Spleen (tissue), 11 donors: ENCODE data around the gene CHD5. TPM values are rescaled to one million over a fixed set of nuclear protein-coding genes. Genes with fewer than 3 reads are reported as not detected.

ENCODE experiments used
- DNase-seq: peaks from one replicate; pipeline ENCODE4 v3.0.0-alpha.2; 2020
- H3K27ac ChIP-seq, 8 donors: fragments of 200-600 bp; sonication (generic) in 7 of 8; 1 replicate in 4 of 8; 2 replicates in 4 of 8; pipeline versions ENCODE4 v1.5.0 to v1.8.0; 2016 to 2021; ENCODE audit warnings: inconsistent platforms in 4 of 8, mild to moderate bottlenecking in 4 of 8, moderate library complexity in 1 of 8
- H3K27me3 ChIP-seq, 7 donors: fragments of 200-600 bp; sonication (generic) in 6 of 7; replicated peaks in 1 of 7; 1 replicate in 4 of 7; 2 replicates in 3 of 7; pipeline versions ENCODE4 v1.5.0 to v1.8.0; 2016 to 2021; ENCODE audit warnings: inconsistent platforms in 3 of 7, mild to moderate bottlenecking in 1 of 7
- H3K36me3 ChIP-seq, 6 donors: fragments of 200-600 bp; sonication (generic) in 5 of 6; 1 replicate in 4 of 6; 2 replicates in 2 of 6; pipeline versions ENCODE4 v1.5.0 to v1.8.0; 2016 to 2021; ENCODE audit warnings: inconsistent platforms in 2 of 6
- H3K4me1 ChIP-seq, 6 donors: fragments of 200-600 bp; sonication (generic) in 5 of 6; 1 replicate in 3 of 6; 2 replicates in 3 of 6; pipeline versions ENCODE4 v1.5.0 to v1.8.0; 2016 to 2021; ENCODE audit warnings: inconsistent platforms in 3 of 6
- H3K4me3 ChIP-seq, 8 donors: fragments of 200-600 bp; sonication (generic) in 7 of 8; 1 replicate in 4 of 8; 2 replicates in 4 of 8; pipeline versions ENCODE4 v1.5.0 to v1.8.0; 2016 to 2021; ENCODE audit warnings: inconsistent platforms in 4 of 8, mild to moderate bottlenecking in 4 of 8, moderate library complexity in 2 of 8
- H3K9me3 ChIP-seq, 8 donors: fragments of 200-600 bp; sonication (generic) in 7 of 8; 1 replicate in 4 of 8; 2 replicates in 4 of 8; pipeline versions ENCODE4 v1.5.0 to v1.8.0; 2016 to 2021; ENCODE audit warnings: inconsistent platforms in 4 of 8
- POLR2A ChIP-seq, 3 donors: fragments of 450-650 bp; IDR thresholded peaks; one replicate each; pipeline ENCODE4 v1.5.1; 2017; ENCODE audit warnings: antibody characterized with exemption in 3 of 3, mild to moderate bottlenecking in 1 of 3
- POLR2AphosphoS5 ChIP-seq, 3 donors: sonication (generic); formaldehyde crosslinking; IDR thresholded peaks; one replicate each; pipeline ENCODE4 v1.5.1; 2017; ENCODE audit warnings: antibody characterized with exemption in 3 of 3
- WGBS, 5 donors: extraction: QIAGEN DNeasy Blood & Tissue Kit in 3 of 5; methylation state at CpG; one replicate each; pipeline versions ENCODE4 v1.1.5 to v1.1.7; 2013 to 2018; 5-methylcytosine and 5-hydroxymethylcytosine counted together
- intact Hi-C: fragments of 100-400 bp; cut with DNase I; formaldehyde crosslinking; loops from one replicate; pipeline ENCODE4 v1.15.0; 2023; ENCODE audit warnings: low total_unique reads
- polyA plus RNA-seq, 3 donors: library from polyadenylated mRNA; stranded (reverse); fragments of 200-250 nt; gene quantifications; one replicate each; pipeline ENCODE4 v1.2.1, GENCODE V29; 2013
- total RNA-seq, 7 donors: library from RNA; depleted of rRNA in 3 of 7; stranded (reverse); fragments of >200 nt in 3 of 7; fragmentation: NEBNext Ultra II Directional in 4 of 7; extraction: Animal tissue kit (Norgen Biotek cat#: 25700) in 4 of 7; gene quantifications; one replicate each; pipeline versions ENCODE4 v1.1.0 to v1.2.1, GENCODE V29; 2016 to 2021
- TF ChIP-seq, protein P1 (sequence below), 11 experiments: fragments of 200-600 bp in 7 of 11; fragments of 450-650 bp in 4 of 11; sonication (generic) in 4 of 11; IDR thresholded peaks in 8 of 11; conservative IDR thresholded peaks in 3 of 11; 1 replicate in 7 of 11; 2 replicates in 4 of 11; pipeline versions ENCODE4 v1.4.0 to v1.8.0; 2016 to 2021; ENCODE audit warnings: antibody characterized with exemption in 11 of 11, inconsistent platforms in 4 of 11, mild to moderate bottlenecking in 1 of 11
- donor health status: healthy with polysubstance abuse.
- donor health status: DM: no; HTN: no; CAD: no; lungs with moderate emphysema.
- donor health status: DM: no; HTN: no; CAD: no.
- donor health status: Bipolar disorder and iron deficiency.
- donor health status: healthy.
- donor health status: DM: no; HTN: no; CAD: no.
- donor health status: DM: yes; HTN: yes; CAD: no.

Gene CHD5
- total and polyA plus RNA-seq, 10 donors, result 0.04 to 0.44 (median 0.13) TPM

DNA sequence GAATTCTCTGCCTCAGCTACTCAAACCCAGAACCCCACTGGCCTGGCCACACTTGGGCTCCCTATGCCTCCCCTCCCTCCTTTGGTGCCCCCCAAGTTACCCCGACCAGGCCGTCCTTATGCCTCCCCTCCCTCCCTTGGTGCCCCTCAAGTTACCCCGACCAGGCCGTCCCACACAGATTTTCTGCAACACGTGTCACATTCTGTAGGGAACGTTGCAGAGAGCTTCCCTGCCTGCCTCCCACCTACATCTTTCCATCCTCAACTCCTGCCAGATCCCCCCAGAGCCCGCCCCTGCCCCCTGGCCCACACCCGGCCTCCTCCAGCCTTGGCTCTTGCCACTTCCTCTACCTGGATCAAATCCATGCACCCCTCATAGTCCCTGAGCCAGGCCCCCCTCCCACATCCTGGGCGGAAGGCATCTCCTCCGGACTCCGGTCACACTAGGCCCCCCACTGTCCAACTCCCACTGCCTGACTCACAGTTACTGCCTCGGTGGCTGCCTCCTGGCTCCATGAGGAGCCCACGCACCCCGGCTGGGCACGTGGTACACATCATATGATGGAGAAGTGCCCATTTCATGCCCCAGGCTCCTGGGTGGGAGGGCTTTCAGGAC lies 93.3 kb downstream of the CHD5 start:
- Histone ChIP-seq H3K4me3 (no peak overlapping the region), H3K27me3 (no peaks in the 10 kb centered on the region), H3K36me3 (peaks cover 0 to 100% (median 48%) of the 10 kb centered on the region in 6 donors), H3K4me1 (peaks cover 0 to 11% (median 2%) of the 10 kb centered on the region in 6 donors), H3K27ac (no peak overlapping the region), H3K9me3 (no peaks in the 10 kb centered on the region)
- DNase-seq, result no peak
- 71 to 88% (median 83%) methylated on average over 15 of the region's 15 CpGs for WGBS, 5 donors
- intact Hi-C loops, result no loop called here
- no peak for TF ChIP-seq POLR2A (IDR thresholded peaks at IDR 0.05)
- TF ChIP-seq, protein P1, sequence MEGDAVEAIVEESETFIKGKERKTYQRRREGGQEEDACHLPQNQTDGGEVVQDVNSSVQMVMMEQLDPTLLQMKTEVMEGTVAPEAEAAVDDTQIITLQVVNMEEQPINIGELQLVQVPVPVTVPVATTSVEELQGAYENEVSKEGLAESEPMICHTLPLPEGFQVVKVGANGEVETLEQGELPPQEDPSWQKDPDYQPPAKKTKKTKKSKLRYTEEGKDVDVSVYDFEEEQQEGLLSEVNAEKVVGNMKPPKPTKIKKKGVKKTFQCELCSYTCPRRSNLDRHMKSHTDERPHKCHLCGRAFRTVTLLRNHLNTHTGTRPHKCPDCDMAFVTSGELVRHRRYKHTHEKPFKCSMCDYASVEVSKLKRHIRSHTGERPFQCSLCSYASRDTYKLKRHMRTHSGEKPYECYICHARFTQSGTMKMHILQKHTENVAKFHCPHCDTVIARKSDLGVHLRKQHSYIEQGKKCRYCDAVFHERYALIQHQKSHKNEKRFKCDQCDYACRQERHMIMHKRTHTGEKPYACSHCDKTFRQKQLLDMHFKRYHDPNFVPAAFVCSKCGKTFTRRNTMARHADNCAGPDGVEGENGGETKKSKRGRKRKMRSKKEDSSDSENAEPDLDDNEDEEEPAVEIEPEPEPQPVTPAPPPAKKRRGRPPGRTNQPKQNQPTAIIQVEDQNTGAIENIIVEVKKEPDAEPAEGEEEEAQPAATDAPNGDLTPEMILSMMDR (IDR thresholded peaks at IDR 0.05 in 8 of 11, conservative IDR thresholded peaks at IDR 0.05 in 3 of 11), result no peak
- no peak for TF ChIP-seq POLR2AphosphoS5 (IDR thresholded peaks at IDR 0.05)

DNA sequence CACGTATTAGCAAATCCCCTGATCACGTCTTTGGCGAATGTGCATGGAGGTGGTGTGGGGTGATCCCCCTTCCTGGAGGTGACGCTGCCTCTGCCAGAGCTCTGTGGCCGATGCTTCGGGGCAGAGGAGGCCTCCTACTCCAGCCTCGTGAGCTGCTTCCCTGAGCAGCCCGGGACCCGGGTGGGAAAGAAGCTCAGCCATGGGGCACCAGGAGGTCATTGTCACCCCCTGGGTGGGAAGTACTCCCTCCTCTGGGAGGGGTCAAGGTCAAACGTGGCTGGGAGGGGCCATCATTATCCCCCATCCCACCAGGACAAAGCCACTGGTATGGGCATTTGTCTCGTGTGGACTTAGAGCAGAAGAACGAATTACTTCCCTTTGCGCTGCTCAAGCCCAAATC lies 93.8 kb downstream of the CHD5 start:
- WGBS, 5 donors, result 80 to 87% (median 82%) methylated on average over 12 to 13 of the region's 13 CpGs
- no peak overlapping the region for H3K4me3 ChIP-seq
- H3K4me1 ChIP-seq, result peaks cover 0 to 11% (median 2%) of the 10 kb centered on the region in 6 donors
- H3K9me3 ChIP-seq, result no peaks in the 10 kb centered on the region
- intact Hi-C loops, result no loop called here
- H3K27me3 ChIP-seq, result no peaks in the 10 kb centered on the region
- H3K27ac ChIP-seq, result no peak overlapping the region
- H3K36me3 ChIP-seq, result peaks cover 0 to 100% (median 47%) of the 10 kb centered on the region in 6 donors
- TF ChIP-seq POLR2AphosphoS5 (IDR thresholded peaks at IDR 0.05), result peak in 1 of 3 donors; percentile 17
- no peak for TF ChIP-seq POLR2A (IDR thresholded peaks at IDR 0.05)
- DNase-seq, result no peak

DNA sequence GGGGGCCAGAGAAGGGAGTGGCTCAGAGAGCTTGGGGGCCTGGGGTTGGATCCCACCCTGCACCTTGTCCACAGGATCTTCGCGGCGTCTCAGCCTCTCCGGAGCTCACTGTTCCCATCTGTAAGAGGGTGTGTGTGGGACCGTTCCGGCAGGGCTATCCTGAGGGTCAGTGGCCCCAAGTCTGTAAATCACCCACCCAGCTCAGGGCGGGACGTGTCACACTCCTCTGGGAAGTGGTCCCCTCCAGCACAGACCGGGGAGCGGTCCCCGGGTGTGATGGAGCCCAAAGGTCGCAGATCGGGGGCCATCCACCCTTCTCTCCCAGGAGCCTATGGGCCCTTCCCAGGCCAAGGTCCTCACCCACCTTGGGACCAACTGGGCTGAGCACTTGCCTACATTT lies 94.5 kb downstream of the CHD5 start:
- H3K4me1 ChIP-seq, result peaks cover 0 to 11% (median 2%) of the 10 kb centered on the region in 6 donors
- 91 to 98% (median 96%) methylated on average over 7 to 13 of the region's 13 CpGs for WGBS, 5 donors
- H3K36me3 ChIP-seq, result peaks cover 0 to 100% (median 46%) of the 10 kb centered on the region in 6 donors
- H3K4me3 ChIP-seq, result no peak overlapping the region
- intact Hi-C loops, result no loop called here
- no peaks in the 10 kb centered on the region for H3K9me3 ChIP-seq
- no peak overlapping the region for H3K27ac ChIP-seq
- TF ChIP-seq POLR2AphosphoS5 (IDR thresholded peaks at IDR 0.05), result no peak
- TF ChIP-seq POLR2A (IDR thresholded peaks at IDR 0.05), result no peak
- TF ChIP-seq, protein P1 (IDR thresholded peaks at IDR 0.05 in 8 of 11, conservative IDR thresholded peaks at IDR 0.05 in 3 of 11), result no peak
- DNase-seq, result no peak
- H3K27me3 ChIP-seq, result no peaks in the 10 kb centered on the region

DNA sequence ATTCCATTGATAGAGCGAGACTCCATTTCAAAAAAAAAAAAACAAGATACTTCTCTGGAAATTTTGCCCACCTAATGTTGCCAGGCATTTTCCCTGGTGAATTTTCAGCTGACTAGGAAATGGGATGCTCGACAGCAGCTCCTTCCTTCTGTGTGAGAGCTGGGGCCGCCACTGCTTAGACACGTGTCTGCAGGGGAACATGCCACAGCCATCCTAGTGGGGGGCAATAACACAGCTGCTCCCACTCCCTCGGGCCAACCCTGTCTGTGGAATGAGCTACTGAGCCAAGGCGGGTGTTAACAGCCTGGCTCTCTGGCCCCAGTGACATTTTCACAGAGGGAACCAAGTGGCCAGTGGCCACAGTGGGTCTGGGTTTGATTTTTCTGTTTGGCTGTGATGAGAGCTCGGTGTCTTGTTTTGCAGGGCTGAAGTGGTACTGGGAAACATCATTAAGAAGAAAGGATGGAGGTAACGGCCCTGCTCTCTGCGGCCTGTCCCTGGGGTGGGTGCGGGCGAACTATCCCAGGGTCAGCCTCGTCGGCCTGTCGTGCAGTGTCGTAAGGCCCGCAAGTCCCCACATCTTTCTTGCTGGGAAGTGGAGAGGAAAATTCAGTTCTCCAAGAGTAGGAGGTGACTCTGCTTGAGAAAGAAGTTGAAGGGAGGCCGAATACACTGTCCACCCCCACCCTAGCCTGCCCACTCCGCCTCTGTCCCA lies 95.2 kb downstream of the CHD5 start:
- no peak for DNase-seq
- no peak for TF ChIP-seq POLR2AphosphoS5 (IDR thresholded peaks at IDR 0.05)
- TF ChIP-seq, protein P1 (IDR thresholded peaks at IDR 0.05 in 8 of 11, conservative IDR thresholded peaks at IDR 0.05 in 3 of 11), result no peak
- TF ChIP-seq POLR2A (IDR thresholded peaks at IDR 0.05), result no peak
- Histone ChIP-seq H3K36me3 (peaks cover 0 to 100% (median 49%) of the 10 kb centered on the region in 6 donors), H3K9me3 (no peaks in the 10 kb centered on the region), H3K27me3 (no peaks in the 10 kb centered on the region), H3K4me3 (no peak overlapping the region), H3K4me1 (peaks cover 0 to 11% (median 2%) of the 10 kb centered on the region in 6 donors), H3K27ac (no peak overlapping the region)
- intact Hi-C loops, result no loop called here
- WGBS, 5 donors, result 85 to 94% (median 91%) methylated on average over 17 to 18 of the region's 18 CpGs
